Epithelial cell of proximal tubule (primary cell): ENCODE measurements around the gene CRACDL. TPM values are rescaled to one million over a fixed set of nuclear protein-coding genes. Genes with fewer than 3 reads are reported as not detected.

Experiments
- DNase-seq: peaks from one replicate; pipeline ENCODE4 v3.0.0-alpha.2; 2011; ENCODE audit warnings: low read depth
- H3K4me3 ChIP-seq: 2 replicates; pipeline ENCODE4 v1.5.1; 2011; ENCODE audit warnings: low read depth, mild to moderate bottlenecking, low read length
- total RNA-seq: library from RNA; depleted of rRNA; stranded (reverse); fragments of >200 nt; gene quantifications from 2 replicates; pipeline ENCODE4 v1.2.3, GENCODE V29; 2015
- TF ChIP-seq, protein P1 (sequence below): conservative IDR thresholded peaks from 2 replicates; pipeline ENCODE4 v1.5.1; 2012; ENCODE audit warnings: low read depth, mild to moderate bottlenecking, low read length

CRACDL gene
- total RNA-seq, 1 donor from 2014 or later = 1.0 TPM

GRCh38 chr2:98928242-98928641 lies 7.8 kb downstream of the CRACDL start:
- no peak for DNase-seq
- H3K4me3 ChIP-seq = no peak overlapping the region
- TF ChIP-seq, protein P1, sequence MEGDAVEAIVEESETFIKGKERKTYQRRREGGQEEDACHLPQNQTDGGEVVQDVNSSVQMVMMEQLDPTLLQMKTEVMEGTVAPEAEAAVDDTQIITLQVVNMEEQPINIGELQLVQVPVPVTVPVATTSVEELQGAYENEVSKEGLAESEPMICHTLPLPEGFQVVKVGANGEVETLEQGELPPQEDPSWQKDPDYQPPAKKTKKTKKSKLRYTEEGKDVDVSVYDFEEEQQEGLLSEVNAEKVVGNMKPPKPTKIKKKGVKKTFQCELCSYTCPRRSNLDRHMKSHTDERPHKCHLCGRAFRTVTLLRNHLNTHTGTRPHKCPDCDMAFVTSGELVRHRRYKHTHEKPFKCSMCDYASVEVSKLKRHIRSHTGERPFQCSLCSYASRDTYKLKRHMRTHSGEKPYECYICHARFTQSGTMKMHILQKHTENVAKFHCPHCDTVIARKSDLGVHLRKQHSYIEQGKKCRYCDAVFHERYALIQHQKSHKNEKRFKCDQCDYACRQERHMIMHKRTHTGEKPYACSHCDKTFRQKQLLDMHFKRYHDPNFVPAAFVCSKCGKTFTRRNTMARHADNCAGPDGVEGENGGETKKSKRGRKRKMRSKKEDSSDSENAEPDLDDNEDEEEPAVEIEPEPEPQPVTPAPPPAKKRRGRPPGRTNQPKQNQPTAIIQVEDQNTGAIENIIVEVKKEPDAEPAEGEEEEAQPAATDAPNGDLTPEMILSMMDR = no peak

DNA sequence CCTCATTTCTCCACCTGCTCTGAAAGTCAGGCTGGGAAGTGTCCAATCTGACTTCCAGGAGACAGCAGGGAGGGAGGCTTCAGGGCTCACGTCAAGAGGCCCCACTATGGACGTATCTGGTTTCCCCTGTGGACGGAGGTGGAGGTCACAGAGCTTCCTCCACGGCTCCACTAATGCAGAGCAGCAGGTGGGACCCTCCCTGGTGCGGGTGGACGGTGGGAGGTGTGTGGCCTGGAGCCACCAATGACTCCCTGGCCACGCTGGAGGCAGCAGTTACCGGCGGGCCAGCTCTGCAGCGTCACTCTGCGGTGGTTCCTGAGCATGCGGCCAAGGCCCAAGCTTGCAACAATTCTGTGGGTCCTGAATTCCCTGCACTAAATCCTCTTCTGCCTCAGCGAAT lies 9.0 kb downstream of the CRACDL start:
- DNase-seq = no peak
- H3K4me3 ChIP-seq = no peak overlapping the region
- TF ChIP-seq, protein P1 = peak; percentile 12

GRCh38 chr2:98926601-98927000 lies 9.4 kb downstream of the CRACDL start:
- TF ChIP-seq, protein P1 = no peak
- H3K4me3 ChIP-seq = no peak overlapping the region
- DNase-seq = no peak

- TF ChIP-seq, protein P1 = no peak
- H3K4me3 ChIP-seq = no peak overlapping the region
- no peak for DNase-seq
These were observed 11.1 kb downstream of the CRACDL start for GRCh38 chr2:98924910-98925309.

- no peak overlapping the region for H3K4me3 ChIP-seq
- DNase-seq = no peak
- TF ChIP-seq, protein P1 = no peak
These were observed 11.8 kb downstream of the CRACDL start for GRCh38 chr2:98924038-98924830.

GRCh38 chr2:98923244-98923940 lies 12.6 kb downstream of the CRACDL start:
- no peak for DNase-seq
- no peak overlapping the region for H3K4me3 ChIP-seq
- TF ChIP-seq, protein P1 = peak; percentile 26
